ENCODE measurements around the gene PPP1R13L. TPM values are rescaled to one million over a fixed set of nuclear protein-coding genes. Genes with fewer than 3 reads are reported as not detected.

The PPP1R13L gene
- total RNA-seq, 4 donors from 2014 or later = 4.1 to 16.8 (median 9.5) TPM

DNA sequence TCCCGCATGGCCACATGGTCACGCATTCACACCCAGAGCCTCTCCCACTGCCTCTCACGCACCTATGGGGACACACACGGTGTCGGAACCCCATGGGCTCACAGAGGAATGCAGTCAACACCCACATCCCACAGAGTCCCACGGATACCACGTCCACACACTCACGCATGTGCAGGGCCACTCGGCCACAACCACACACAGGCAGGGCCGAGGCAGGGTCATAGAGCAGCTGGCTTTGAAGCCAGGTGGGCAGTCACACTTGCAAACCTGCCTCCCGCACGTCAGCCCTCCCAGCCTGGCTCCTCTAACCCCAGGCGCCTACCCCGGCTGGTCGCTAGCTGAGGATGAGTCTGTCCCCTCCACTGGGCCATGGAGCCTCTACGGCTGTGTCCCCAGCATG lies 42.6 kb downstream of the PPP1R13L start:
- 100% methylated on average over 3 of the region's 16 CpGs for WGBS
- H3K27me3 ChIP-seq = no peaks in the 10 kb centered on the region
- no peak overlapping the region for H3K4me3 ChIP-seq
- no peak overlapping the region for H3K27ac ChIP-seq (replicated peaks in 1 of 4)
- DNase-seq (ENCODE audit: extremely low spot score) = no peak
- H3K9me3 ChIP-seq = no peaks in the 10 kb centered on the region
- H3K4me1 ChIP-seq = no peaks in the 10 kb centered on the region
- no peak for TF ChIP-seq POLR2A (IDR thresholded peaks at IDR 0.05; ENCODE audit: low read depth)
- no peak for TF ChIP-seq POLR2AphosphoS5 (IDR thresholded peaks at IDR 0.05)
- TF ChIP-seq, protein P1, sequence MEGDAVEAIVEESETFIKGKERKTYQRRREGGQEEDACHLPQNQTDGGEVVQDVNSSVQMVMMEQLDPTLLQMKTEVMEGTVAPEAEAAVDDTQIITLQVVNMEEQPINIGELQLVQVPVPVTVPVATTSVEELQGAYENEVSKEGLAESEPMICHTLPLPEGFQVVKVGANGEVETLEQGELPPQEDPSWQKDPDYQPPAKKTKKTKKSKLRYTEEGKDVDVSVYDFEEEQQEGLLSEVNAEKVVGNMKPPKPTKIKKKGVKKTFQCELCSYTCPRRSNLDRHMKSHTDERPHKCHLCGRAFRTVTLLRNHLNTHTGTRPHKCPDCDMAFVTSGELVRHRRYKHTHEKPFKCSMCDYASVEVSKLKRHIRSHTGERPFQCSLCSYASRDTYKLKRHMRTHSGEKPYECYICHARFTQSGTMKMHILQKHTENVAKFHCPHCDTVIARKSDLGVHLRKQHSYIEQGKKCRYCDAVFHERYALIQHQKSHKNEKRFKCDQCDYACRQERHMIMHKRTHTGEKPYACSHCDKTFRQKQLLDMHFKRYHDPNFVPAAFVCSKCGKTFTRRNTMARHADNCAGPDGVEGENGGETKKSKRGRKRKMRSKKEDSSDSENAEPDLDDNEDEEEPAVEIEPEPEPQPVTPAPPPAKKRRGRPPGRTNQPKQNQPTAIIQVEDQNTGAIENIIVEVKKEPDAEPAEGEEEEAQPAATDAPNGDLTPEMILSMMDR (IDR thresholded peaks at IDR 0.05) = no peak
- TF ChIP-seq EP300 (IDR thresholded peaks at IDR 0.05) = no peak
- H3K36me3 ChIP-seq = peaks cover 8 to 80% (median 57%) of the 10 kb centered on the region in 4 donors
- intact Hi-C loops (cut with DNase I) = no loop called here

GRCh38 chr19:45361608-45362007 lies 43.3 kb downstream of the PPP1R13L start:
- 90% methylated on average over 14 of the region's 14 CpGs for WGBS
- H3K4me1 ChIP-seq = no peaks in the 10 kb centered on the region
- TF ChIP-seq POLR2A (IDR thresholded peaks at IDR 0.05; ENCODE audit: low read depth) = no peak
- TF ChIP-seq EP300 (IDR thresholded peaks at IDR 0.05) = no peak
- TF ChIP-seq, protein P1 (IDR thresholded peaks at IDR 0.05) = no peak
- no peak for TF ChIP-seq POLR2AphosphoS5 (IDR thresholded peaks at IDR 0.05)
- peaks cover 8 to 87% (median 61%) of the 10 kb centered on the region in 4 donors for H3K36me3 ChIP-seq
- H3K9me3 ChIP-seq = no peaks in the 10 kb centered on the region
- H3K27me3 ChIP-seq = no peaks in the 10 kb centered on the region
- H3K27ac ChIP-seq (replicated peaks in 1 of 4) = no peak overlapping the region
- no peak overlapping the region for H3K4me3 ChIP-seq
- intact Hi-C loops (cut with DNase I) = no loop called here
- no peak for DNase-seq (ENCODE audit: extremely low spot score)

- no peak for TF ChIP-seq EP300 (IDR thresholded peaks at IDR 0.05)
- no peak for TF ChIP-seq POLR2AphosphoS5 (IDR thresholded peaks at IDR 0.05)
- TF ChIP-seq POLR2A (IDR thresholded peaks at IDR 0.05; ENCODE audit: low read depth) = no peak
- TF ChIP-seq, protein P1 (IDR thresholded peaks at IDR 0.05) = no peak
- WGBS = 95% methylated on average over 10 of the region's 12 CpGs
- Histone ChIP-seq H3K27me3 (no peaks in the 10 kb centered on the region), H3K27ac (replicated peaks in 1 of 4) (no peak overlapping the region), H3K4me1 (no peaks in the 10 kb centered on the region), H3K9me3 (no peaks in the 10 kb centered on the region), H3K36me3 (peaks cover 0 to 89% (median 58%) of the 10 kb centered on the region in 4 donors), H3K4me3 (no peak overlapping the region)
- intact Hi-C loops (cut with DNase I) = no loop called here
- DNase-seq (ENCODE audit: extremely low spot score) = no peak
Measured at GRCh38 chr19:45358213-45358792, 46.6 kb downstream of the PPP1R13L start.

DNA sequence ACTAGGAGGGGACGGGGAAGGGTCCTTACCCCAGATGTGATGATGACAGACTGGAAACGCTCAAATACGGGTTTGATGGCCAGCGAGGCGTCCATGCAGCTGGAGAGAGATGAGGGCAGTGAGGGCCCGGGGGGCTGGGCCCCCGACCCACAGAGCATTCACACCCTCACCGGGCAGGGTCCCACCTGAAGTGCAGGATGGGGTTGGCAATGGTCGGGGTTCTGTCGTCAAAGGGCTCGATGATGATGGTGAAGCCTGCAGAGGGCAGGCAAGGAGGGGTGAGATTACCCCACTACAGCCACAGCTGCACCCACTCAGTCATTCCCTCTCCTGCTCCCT lies 47.5 kb downstream of the PPP1R13L start:
- Histone ChIP-seq H3K27ac (replicated peaks in 1 of 4) (no peak overlapping the region), H3K36me3 (peaks cover 0 to 89% (median 62%) of the 10 kb centered on the region in 4 donors), H3K4me1 (no peaks in the 10 kb centered on the region), H3K9me3 (no peaks in the 10 kb centered on the region), H3K4me3 (no peak overlapping the region), H3K27me3 (no peaks in the 10 kb centered on the region)
- TF ChIP-seq EP300 (IDR thresholded peaks at IDR 0.05) (no peak), POLR2A (IDR thresholded peaks at IDR 0.05; ENCODE audit: low read depth) (no peak)
- TF ChIP-seq, protein P1 (IDR thresholded peaks at IDR 0.05) = no peak
- intact Hi-C loops (cut with DNase I) = no loop called here
- no peak for DNase-seq (ENCODE audit: extremely low spot score)
- 89% methylated on average over 11 of the region's 11 CpGs for WGBS

All from esophagus muscularis mucosa (tissue), 4 donors.